Muscle layer of colon (tissue), 2 donors: ENCODE measurements around the gene WBP2NL.
"Not testable (repeated sequence)": the region's sequence is repeated elsewhere in the genome, so short reads cannot be mapped to it uniquely, and the experiment has no call there.

Experiments
- H3K27ac ChIP-seq: one replicate; pipeline ENCODE4 v1.7.0; 2013; ENCODE audit warnings: low read depth, mild to moderate bottlenecking, low read length, moderate library complexity
- H3K27me3 ChIP-seq, 2 donors: one replicate each; pipeline ENCODE4 v1.7.0; 2013; ENCODE audit warnings: low read length in 2 of 2, mild to moderate bottlenecking in 2 of 2; ENCODE audit not compliant: insufficient read depth in 2 of 2, control insufficient read depth in 1 of 2
- H3K36me3 ChIP-seq: one replicate; pipeline ENCODE4 v1.7.0; 2013; ENCODE audit warnings: mild to moderate bottlenecking, low read length; ENCODE audit not compliant: insufficient read depth
- H3K4me1 ChIP-seq: one replicate; pipeline ENCODE4 v1.7.0; 2013; ENCODE audit warnings: mild to moderate bottlenecking, low read length; ENCODE audit not compliant: insufficient read depth
- H3K4me3 ChIP-seq, 2 donors: one replicate each; pipeline ENCODE4 v1.7.0; 2013; ENCODE audit warnings: low read length in 2 of 2, low read depth in 1 of 2, mild to moderate bottlenecking in 1 of 2, moderate library complexity in 1 of 2
- H3K9ac ChIP-seq: one replicate; pipeline ENCODE4 v1.7.0; 2013; ENCODE audit warnings: low read length
- H3K9me3 ChIP-seq: one replicate; pipeline ENCODE4 v1.7.0; 2013; ENCODE audit warnings: mild to moderate bottlenecking, low read length
- donor health status: abdominal sarcoma.
- donor health status: Adenocarcinoma of cecum.

The WBP2NL gene

DNA sequence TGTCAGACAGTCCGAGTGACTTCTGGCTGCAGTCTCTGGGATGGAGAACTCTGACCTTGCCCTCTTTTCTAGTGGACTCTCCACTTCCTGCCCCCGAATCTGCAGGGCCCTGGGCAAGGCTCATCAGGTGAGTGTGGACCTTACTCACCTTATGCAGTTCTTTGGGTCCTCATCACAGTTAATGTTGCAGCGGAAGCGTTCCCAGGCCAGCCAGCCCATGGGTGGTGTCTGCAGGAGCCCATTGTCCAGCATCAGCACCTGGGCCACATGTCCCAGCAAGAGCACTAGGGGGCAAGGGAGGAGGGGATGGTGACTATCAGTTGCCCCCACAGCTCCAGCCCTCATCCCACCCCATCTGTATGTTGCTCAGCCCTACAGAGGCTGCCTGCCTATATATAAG lies 69.7 kb downstream of the WBP2NL start:
- no peak overlapping the region for H3K9ac ChIP-seq

DNA sequence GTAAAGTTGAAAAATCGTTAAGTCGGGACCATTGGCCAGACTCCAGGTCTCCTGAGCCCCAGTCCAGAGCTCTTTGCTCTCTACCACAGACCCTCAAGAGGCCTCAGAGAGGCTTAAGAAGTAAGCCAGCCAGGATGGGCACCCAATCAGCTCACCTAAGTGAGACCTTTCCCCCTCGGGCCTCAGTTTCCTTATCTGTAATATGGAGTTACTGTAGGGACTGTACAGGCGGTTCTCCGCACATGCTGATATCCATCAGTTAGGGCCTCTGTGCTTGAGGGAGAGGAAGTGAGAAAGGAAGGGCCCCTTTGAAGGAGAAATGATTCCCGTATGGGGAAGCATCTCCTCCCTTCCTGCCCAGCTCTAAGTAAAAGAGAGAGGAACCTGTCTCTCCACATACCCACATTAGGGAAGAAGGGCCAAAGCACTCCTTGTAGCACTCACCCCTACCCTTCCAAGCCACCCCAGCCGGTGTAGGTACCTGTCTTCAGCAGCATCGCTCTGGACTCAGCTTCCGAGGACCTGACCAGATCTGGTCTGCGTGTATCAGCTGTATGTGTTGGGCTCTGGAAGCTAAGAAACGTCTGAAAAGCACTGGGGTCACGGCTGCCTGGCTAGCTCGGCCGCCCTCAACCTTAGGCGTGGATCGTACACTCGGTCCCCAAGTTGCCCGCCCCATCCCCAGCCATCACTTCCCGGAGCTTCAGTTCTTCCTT lies 71.4 kb downstream of the WBP2NL start:
- Histone ChIP-seq H3K27ac (peak overlapping the region; percentile 89), H3K9me3 (no peaks in the 10 kb centered on the region), H3K27me3 (no peaks in the 10 kb centered on the region), H3K4me1 (peaks cover 35% of the 10 kb centered on the region), H3K36me3 (peaks cover 27% of the 10 kb centered on the region), H3K4me3 (peak overlapping the region; percentile 59 to 78), H3K9ac (peak overlapping the region; percentile 83)

More for the DNA sequence above, 69.7 kb downstream of the WBP2NL start:
- peaks cover 29% of the 10 kb centered on the region for H3K36me3 ChIP-seq
- no peak overlapping the region for H3K27ac ChIP-seq
- H3K4me1 ChIP-seq, result peaks cover 27% of the 10 kb centered on the region
- no peaks in the 10 kb centered on the region for H3K27me3 ChIP-seq
- H3K4me3 ChIP-seq, result no peak overlapping the region
- H3K9me3 ChIP-seq, result no peaks in the 10 kb centered on the region

DNA sequence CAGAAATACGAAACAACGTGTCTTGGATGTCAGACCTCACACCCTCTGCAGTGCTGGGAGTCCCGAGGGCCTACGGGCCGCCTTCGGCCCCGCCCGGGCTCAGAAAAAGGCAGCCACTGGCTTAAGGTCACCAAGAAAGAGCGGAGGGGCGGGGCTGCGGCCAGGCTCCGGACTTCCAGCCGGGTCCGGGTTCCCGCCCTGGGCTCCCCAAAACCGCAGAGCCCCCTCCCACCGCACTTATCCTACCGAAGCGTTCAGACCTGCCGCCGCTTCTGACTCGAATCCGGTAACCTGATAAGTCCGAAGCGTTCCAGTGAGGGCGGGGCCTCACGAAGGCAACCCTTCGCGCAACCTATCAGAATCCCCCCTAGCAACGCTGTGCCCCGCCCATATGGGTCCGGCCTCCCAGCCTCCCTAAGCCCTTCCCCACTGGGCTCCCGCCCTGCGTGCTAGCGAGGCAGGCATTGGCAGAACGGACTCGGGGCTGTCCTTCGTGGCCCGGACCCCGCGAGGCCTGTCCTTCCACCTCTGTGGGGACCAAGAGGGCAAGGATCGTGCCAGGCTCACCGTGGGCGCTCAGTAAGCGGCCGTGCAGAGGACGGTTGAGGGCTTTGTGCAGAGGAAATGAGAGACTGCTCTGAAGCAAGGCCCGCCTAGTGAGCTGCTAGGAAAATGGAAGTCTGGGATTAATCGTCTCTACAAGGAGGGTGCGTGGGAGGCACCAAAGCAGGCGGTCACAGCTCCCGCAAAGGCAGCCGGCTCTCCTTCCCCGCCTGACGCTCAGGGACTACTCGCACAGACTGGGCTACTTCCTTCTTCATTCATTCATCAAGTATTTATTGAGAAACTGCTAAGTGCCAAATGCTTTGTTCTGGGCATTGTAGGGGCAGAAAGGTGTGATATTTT lies 72.2 kb downstream of the WBP2NL start, which contains the start of gene NAGA:
Gene NAGA (minus strand): TSS at position 296 of the 906 bp plus-strand sequence. CDS start 515 bp downstream, outside the sequence.
- Histone ChIP-seq H3K27me3 (no peaks in the 10 kb centered on the region), H3K9me3 (no peaks in the 10 kb centered on the region), H3K4me3 (peak within 1 kb of the TSS; percentile 59 to 78), H3K36me3 (peaks cover 19% of the 10 kb centered on the region), H3K9ac (peak within 1 kb of the TSS; percentile 83), H3K4me1 (peaks cover 42% of the 10 kb centered on the region), H3K27ac (peak within 1 kb of the TSS; percentile 89)

DNA sequence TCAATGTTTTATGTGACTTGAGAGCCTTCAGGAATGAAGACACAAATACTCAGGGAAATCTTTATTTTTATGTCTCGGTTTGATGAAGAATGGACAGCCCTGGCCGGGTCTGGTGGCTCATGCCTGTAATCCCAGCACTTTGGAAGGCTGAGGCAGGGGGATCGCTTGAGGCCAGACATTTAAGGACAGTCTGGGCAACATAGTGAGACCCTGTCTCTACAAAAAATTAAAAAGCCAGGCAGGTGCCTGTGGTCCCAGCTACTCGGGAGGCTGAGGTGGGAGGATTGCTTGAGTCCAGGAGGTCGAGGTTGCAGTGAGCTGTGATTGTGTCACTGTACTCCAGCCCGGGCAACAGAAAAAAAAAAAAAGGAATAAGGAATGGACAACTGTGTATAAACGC lies 72.9 kb downstream of the WBP2NL start:
- peak overlapping the region; percentile 59 to 78 for H3K4me3 ChIP-seq
- H3K27me3 ChIP-seq, H3K9me3 ChIP-seq: not testable (repeated sequence)
- H3K4me1 ChIP-seq, result peaks cover 42% of the 10 kb centered on the region
- H3K27ac ChIP-seq, result peak overlapping the region; percentile 89
- peaks cover 16% of the 10 kb centered on the region for H3K36me3 ChIP-seq
- peak overlapping the region; percentile 75 for H3K9ac ChIP-seq

DNA sequence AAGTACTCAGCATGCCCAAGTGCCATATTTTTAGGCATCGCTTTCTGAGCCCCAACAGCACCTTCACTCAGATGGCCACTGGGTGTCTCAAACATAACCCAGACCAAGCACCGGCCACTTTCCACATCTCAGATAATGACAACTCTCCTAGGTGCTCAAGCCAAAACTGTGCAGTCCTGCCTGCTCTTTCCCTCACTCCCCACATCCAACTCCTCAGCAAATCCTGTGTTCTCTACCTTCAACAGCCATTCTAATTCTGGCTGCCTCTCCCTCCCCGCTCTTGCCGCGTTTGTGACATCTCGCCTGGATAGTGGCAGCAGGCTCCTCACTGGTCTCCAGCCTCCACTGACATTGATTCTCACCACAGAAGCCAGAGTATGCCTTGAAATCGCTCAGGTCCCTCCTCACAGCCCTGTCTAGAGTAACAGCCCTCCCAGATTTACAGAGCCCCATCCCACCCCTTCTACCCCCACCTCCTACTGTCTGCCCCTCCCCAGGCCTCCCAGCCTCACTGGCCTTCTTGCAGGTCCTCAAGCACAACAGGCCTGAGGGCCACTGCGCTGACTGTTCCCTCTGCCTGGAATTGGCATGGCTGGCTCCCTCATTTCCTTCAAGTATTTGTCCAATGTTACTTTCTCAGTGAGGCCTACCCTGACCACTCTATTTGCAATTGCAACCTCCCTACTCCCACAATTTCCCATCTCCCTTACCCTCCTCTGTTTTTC lies 74.2 kb downstream of the WBP2NL start:
- Histone ChIP-seq H3K9me3 (no peaks in the 10 kb centered on the region), H3K27ac (no peak overlapping the region), H3K36me3 (peaks cover 13% of the 10 kb centered on the region), H3K4me1 (peaks cover 44% of the 10 kb centered on the region), H3K4me3 (no peak overlapping the region), H3K27me3 (no peaks in the 10 kb centered on the region), H3K9ac (no peak overlapping the region)

DNA sequence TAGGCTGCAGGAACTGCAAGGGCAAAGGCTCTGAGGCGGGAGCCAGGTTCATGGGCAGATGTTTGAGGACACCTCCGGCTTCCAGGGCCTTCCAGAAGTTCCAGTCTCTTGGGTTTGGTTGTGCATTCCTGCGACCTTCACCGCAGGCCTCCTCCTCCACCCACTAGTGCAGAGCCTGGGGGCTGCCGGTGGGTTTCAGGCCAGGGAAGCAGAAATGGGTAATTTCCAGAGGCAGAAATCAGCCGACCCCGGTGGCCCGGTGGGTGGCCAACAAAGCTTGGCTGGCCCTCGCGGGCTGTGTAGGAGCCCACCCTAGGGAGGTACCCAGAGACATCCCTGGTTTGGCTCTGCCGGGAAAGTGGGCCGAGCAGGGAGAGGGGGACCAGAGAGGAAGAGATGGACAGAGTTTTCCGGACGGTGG lies 75.0 kb downstream of the WBP2NL start:
- Histone ChIP-seq H3K9ac (peak overlapping the region; percentile 68), H3K4me3 (peak overlapping the region; percentile 56 to 69), H3K36me3 (peaks cover 12% of the 10 kb centered on the region), H3K27ac (peak overlapping the region; percentile 96), H3K27me3 (no peaks in the 10 kb centered on the region), H3K9me3 (no peaks in the 10 kb centered on the region), H3K4me1 (peaks cover 52% of the 10 kb centered on the region)

DNA sequence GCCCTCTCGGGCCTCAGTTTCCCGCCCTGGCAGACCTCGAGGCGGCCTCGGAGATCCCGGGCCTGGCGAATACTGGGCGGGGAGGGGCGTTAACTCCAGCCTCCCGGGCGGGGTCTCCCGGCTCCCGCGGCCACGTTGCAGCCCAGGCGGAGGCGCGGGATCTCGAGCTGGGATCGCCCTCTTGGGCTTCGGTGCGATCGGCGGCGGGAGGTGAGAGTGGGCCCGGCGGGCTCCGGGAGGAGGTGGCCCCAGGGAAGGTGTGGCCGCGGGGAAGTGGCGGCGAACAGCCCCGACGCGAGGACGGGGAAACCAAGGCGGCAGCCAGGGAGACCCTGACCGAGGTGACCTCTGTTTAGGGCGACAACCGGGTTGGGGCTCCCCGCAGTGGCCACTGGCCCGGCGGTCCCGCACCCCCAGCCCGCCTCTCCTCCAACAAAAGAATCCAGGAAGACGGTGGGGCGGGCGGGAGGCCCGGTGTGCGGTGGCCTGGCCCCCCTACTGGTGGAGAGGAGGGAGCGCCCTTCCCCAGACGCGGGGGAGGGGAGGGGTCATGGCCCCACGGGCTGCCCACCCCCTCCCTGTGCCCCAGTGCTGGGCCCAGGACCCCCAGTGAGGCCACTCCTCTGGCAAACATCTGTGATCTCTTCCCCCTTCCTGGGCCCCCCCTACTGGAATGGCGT lies 75.7 kb downstream of the WBP2NL start, which contains the start of gene PHETA2:
Gene PHETA2 (plus strand): TSS at position 117 of the 680 bp plus-strand sequence. CDS start 3,046 bp downstream, outside the sequence.
- Histone ChIP-seq H3K27me3 (no peaks in the 10 kb centered on the region), H3K4me3 (peak within 1 kb of the TSS; percentile 56 to 69), H3K9ac (peak within 1 kb of the TSS; percentile 68), H3K4me1 (peaks cover 52% of the 10 kb centered on the region), H3K27ac (peak within 1 kb of the TSS; percentile 96), H3K9me3 (no peaks in the 10 kb centered on the region), H3K36me3 (peaks cover 12% of the 10 kb centered on the region)

DNA sequence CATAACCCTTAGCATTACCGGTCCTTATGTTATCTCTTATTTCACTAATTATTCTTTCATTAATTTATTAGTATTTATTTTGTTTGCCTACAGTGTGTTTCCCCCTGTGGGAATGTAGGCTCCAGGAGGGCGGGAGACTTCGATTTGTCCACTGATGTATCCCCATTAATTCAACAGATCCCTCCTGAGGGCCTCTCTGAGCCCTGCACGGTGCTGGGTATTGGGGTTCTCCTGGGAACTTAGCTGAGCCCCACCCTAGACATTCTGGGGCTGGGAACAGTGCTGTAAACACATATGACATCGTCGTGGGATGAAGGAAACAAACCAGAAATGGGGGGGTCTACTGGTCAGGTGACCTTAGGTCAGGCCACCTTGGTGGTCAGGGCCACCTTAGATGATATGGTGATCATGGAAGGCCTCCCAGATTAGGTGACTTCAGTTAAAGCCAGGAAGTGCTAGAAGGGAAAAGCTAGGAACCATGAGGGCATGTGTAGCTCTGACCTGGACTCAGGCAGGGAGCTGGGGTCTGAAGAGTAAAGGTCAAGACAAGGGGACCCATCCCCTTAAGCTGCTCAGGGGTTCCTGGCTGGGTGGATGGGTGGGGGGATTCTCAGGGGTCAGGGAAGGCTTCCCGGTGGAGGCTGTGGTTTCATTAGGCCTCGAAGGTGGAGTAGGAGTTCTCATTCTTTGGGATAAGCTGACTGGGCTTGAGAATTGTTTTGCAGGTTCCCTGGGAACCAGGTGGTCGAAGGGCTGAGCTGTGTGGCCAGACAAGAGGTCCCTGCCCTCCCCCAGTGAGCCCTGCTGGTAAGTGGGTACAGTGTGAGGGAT lies 76.5 kb downstream of the WBP2NL start:
- H3K27ac ChIP-seq, result peak overlapping the region; percentile 96
- H3K9ac ChIP-seq, result peak overlapping the region; percentile 68
- H3K4me1 ChIP-seq, result peaks cover 45% of the 10 kb centered on the region
- H3K36me3 ChIP-seq, result peaks cover 12% of the 10 kb centered on the region
- H3K27me3 ChIP-seq, result no peaks in the 10 kb centered on the region
- H3K9me3 ChIP-seq, result no peaks in the 10 kb centered on the region
- peak overlapping the region; percentile 56 to 69 for H3K4me3 ChIP-seq

DNA sequence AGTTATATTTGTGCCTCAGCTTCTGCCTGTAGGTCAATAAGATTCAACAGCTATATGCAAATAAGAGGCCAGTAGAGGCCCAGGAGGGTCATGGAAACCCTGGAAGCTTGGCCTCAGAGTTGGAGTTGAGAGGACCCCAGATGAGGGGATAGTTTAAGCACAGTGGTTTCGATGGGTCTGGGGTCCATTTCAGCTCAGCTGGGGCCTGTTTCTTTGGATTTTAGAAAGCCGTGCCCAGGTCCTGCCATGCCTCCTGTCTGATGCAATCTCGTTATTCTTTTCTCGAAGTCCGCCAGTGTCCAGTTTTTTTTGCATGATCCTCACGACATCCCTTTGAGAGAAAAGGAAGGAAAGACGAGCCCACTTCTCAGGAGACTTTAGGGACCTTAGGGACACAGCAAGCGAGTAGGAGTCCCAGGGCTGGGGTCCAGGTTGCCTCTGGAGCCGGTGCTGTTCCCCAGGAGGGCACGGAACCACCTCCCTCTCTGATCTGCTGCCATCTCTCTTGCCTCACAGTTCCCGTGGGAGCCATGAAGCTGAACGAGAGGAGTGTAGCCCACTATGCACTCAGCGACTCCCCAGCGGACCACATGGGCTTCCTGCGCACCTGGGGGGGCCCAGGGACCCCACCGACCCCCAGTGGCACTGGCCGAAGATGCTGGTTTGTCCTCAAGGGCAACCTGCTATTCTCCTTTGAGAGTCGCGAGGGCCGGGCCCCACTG lies 78.3 kb downstream of the WBP2NL start:
- H3K9me3 ChIP-seq, result no peaks in the 10 kb centered on the region
- H3K4me1 ChIP-seq, result peaks cover 33% of the 10 kb centered on the region
- H3K27me3 ChIP-seq, result no peaks in the 10 kb centered on the region
- peaks cover 12% of the 10 kb centered on the region for H3K36me3 ChIP-seq
- no peak overlapping the region for H3K27ac ChIP-seq
- H3K9ac ChIP-seq, result no peak overlapping the region
- H3K4me3 ChIP-seq, result no peak overlapping the region
